Measurements from ENCODE around the gene ATP11A.

ATP11A gene

GRCh38 chr13:112711528-112712265 lies 21.9 kb downstream of the ATP11A start:
- no peak for DNase-seq

DNA sequence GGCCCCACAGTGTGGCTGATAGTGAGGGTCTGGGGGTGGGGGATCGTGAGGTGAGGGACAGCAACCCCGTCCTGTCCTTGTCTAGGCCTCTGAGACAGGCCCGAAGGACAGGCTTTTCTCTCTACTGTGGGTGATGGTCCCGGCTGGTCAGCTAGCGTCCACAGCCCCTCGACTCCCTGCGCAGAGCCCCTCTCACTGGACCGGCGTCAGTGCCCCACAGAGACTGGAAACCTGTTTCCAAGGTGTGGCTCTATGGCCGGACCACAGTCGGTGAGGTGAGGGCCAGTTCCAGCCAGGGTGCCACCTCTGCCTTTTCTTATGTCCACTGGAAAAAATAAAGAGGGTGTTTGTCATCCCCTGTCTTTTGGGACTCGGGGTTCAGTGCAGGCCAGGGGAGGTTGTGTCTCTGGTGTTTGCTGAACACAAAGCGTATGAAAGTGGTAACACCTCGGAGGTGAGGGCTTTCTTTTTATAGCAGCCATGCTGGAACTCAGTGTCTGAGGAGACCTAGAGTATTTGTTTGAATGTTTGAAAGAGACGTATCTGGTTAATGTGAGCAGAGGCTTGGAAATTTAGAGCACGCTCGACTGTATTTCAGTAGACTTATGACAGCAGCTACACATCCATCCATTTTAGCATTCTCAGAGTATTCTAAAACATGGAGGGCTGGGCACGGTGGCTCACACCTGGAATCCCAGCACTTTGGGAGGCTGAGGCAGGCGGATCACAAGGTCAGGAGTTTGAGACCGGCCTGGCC lies 22.8 kb downstream of the ATP11A start:
- DNase-seq: no peak

DNA sequence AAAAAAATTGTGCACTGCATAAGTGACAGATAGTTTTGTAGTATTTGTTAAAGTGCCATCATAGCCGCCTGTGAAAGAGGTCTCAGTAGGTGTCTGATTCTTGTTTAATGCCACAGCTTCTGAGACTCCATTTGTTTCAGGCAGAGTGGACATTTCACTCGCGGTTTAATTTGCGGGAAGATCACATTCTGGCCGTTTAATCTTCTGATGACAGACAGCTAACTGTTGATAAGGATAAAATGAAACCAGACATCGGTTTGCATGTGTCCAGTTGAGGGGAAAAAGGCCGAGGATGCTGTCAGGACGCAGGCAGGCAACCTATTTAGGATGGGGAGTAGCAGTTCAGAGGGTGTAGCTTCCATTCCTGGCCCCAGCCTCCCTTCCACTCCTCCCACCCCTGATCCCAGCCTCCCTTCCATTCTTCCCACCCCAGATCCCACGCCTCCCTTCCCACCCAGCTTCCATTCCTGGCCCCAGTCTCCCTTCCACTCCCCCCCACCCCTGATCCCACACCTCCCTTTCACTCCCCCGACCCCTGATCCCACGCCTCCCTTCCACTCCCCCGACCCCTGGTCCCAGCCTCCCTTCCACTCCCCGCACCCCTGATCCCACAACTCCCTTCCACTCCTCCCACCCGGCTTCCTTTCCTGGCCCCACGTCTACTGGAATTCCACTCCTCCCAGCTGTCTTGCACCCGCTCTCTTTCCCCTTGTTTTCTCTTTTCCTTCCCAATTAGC lies 23.8 kb downstream of the ATP11A start:
- no peak for DNase-seq

DNA sequence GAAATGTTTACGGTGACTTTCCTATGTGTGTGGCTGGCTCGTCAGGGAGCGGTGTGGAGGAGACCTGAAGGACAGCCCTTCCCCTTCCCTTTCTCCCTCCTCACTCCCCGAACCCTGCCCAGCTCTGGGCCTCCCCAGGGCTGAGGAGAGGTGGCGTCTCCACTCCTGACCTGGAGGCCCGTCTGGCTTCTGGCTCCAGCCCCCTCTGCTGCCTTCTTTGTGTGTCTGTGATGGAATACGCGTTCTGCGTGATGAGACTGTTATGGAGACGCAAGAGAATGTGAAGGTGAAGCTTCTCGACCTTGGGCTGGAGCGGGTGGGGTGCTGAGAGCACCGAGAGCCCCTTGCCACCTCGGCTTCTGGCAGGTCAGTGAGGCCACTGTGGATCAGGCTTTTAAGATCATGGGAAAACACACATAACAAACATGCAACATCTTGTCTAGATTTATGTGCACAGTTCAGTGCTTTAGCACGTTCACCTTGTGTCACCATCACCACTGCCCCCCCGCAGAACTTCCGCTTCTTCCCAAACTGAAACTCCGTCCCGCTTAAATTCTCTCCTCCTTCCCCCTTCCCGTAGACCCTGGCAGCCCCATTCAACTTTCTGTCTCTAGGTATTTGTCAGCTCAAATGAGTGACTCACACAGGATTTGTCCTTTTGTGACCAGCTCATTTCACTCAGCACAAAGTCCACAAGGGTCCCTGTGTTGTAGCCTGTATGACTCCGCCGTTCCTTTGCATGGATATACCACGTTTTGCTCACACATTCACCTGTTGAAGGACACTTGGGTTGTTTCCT lies 24.7 kb downstream of the ATP11A start:
- no peak for DNase-seq

DNA sequence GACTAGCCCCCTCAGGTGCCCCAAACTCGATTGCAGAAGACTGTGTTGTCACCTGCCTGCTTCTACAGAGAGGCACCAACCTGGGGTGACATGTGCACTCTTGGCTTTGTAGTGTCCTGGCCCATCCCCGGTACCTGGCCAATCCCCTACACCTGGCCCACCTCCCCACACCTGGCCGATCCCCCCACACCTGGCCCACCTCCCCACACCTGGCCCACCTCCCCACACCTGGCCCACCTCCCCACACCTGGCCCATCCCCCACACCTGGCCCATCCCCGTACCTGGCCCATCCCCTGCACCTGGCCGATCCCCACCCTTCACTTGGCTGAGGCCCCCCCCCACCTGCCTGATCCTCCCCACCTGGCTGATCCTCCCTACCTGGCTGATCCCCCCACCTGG lies 25.4 kb downstream of the ATP11A start:
- DNase-seq: no peak

GRCh38 chr13:112715715-112716460 lies 26.1 kb downstream of the ATP11A start:
- DNase-seq: no peak

DNA sequence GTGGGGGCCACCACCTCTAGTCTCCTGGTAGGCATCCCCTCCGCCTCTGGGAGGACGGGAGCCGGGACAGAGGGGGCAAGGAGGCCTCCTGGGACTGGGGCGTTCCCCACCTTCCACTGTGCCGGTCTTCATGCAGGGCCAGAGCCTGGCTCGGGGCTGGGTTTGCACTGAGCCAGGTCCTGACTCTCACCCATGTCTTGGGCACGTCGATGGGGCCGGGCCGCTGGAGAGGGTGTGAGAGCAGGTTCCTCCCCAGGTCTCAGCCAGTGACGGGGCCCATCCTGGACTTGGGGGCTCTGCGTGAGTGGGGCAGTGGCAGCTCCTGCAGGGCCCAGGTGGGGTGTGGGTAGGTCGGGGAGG lies 26.6 kb downstream of the ATP11A start:
- no peak for DNase-seq

DNA sequence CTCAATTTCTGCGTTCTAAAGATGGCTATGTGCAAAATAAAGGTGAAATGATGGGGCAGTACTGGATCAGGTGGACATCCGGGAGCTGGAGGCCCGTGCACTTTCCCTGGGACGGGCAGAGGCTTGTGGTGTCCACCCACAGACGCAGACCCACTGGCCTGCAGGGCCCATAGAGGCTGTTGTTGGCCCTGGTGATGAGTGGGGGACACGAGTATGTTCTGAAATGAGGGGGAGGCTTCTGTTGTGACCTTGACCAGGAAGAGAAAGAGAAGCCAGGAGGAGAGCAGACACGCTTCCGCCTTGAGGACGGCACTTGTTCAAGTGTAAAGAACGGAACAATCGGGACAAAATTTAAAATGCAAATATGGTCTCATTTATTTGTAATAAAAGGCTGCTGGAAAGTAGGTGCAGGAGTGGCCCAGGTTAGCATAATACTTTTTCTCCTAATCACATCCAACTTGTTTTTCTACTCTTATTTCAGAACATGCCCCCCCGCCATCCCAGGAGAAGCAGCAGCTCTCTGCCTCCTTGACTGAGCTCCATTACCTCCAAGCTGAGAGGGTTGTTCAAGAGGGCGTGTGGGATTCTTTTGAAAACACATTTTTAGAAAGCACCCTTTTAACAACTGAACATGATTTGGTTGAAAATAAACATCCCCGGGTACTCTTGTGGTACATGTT lies 27.1 kb downstream of the ATP11A start:
- DNase-seq: no peak

DNA sequence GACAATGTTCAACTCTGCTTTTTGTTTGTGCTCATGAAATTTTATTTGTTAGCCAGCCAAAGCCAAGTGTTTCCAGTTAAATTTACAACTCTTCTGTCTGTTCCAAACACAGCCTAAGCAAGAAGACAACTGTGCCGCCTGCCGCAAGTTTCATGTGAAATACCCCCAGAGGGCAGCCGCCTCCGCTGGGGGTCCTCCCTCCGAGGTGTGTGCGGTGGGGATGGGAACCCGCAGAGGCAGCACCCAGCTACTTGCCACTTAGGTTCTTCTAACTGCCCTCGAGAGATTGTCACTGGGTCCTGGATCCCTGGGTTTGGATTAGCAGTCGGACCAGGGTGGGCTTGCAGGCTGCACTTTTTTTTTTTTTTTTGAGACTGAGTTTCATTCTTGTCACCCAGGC lies 28.5 kb downstream of the ATP11A start:
- DNase-seq: no peak

GRCh38 chr13:112719016-112719415 lies 29.2 kb downstream of the ATP11A start:
- DNase-seq: no peak

- DNase-seq: no peak
Measured at GRCh38 chr13:112719556-112719955, 29.7 kb downstream of the ATP11A start.

DNA sequence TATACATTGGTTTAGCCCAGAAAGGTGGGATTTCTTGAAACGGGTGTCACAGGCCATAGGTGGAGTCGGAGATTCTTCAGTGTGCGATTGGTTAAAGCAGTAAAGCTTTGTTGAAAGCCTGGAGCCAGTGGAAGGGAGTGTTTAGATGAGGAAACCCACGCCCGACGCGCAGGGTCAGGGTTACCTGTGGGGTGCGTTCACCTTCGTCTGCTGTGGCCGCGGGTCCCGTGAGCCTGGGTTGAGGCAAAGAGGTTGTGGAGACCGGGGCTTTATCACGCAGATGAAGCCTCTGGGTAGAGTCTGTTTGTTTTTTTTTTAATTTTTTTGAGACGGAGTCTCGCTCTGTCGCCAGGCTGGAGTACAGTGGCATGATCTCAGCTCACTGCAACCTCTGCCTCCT lies 30.4 kb downstream of the ATP11A start:
- DNase-seq: no peak

DNA sequence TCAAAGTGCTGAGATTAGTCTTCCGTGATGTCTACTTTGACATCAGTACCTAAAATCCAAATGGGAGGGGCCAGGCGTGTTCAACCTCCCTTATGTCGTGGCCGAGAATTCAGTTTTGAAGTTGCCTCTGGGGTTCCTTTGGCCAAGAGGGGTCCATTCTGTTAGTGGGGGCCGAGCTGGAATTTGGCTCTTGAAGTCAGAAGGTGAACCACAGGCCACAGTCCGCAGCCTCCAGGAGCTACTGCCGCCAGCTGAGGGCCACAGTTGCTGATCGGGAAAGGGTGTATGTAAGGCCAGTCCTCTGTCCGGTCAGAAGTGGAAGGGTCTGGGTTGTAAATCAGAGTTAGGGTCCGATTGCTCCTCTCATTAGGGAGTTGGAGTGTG lies 31.0 kb downstream of the ATP11A start:
- no peak for DNase-seq

- DNase-seq: no peak
Measured at GRCh38 chr13:112721198-112722104, 31.6 kb downstream of the ATP11A start.

DNA sequence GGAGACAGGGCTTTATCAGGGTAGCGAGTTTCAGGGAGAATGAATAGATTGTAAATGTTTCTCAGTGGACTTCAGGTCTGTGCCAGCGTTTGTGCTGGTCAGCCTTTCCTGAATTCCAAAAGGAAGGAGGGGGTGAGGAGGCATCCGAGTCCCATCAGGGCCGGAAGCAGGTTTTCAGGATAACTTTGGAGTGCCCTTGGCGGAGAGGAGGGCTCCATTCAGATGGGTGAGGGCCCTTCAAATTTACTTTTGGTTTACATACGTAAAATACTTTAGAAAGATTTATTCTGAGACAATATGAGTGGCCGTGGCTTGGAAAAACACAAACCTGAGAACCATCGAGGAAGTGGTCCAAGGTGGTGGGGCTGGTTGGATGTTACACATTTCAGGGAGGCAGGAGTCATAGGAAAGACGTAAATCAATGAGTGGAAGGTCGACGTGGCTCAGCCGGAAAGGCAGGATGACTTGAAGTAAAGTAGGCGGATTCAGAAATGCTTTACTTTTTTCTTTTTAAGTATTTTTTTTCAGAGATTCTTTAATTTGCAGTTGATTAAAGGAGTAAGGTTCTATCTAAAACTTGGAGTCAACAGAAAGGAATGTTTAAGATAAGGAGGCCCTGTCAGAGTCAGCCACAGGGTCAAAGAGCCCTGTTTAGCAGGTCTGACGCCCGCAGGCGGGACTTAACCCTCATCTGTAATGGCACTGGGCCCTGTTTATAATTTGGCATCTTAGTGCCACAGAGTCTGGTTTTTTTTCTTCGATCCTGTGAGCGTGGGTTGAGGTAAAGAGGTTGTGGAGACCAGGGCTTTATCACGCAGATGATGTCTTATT lies 32.8 kb downstream of the ATP11A start:
- DNase-seq: no peak

DNA sequence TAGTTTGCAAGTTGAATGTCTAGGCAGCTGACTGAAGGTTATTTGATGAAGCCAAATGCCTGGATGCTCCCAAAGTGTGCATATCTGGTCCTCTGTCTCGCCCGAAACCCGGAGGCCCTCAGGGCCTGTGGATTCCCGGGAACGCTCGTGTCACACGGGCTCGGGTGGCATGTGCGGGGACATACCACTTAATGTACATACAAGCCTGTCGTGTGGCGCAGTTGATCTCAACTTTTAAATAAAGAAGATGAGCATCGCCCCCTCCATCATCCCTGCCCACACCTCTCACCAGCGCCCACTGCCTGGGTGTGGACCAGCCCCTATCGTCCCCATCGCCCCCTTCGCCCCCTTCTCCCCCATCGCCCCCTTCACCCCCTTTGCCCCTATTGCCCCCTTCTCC lies 33.9 kb downstream of the ATP11A start:
- DNase-seq: no peak

- no peak for DNase-seq
Measured at GRCh38 chr13:112724788-112725345, 35.0 kb downstream of the ATP11A start.

DNA sequence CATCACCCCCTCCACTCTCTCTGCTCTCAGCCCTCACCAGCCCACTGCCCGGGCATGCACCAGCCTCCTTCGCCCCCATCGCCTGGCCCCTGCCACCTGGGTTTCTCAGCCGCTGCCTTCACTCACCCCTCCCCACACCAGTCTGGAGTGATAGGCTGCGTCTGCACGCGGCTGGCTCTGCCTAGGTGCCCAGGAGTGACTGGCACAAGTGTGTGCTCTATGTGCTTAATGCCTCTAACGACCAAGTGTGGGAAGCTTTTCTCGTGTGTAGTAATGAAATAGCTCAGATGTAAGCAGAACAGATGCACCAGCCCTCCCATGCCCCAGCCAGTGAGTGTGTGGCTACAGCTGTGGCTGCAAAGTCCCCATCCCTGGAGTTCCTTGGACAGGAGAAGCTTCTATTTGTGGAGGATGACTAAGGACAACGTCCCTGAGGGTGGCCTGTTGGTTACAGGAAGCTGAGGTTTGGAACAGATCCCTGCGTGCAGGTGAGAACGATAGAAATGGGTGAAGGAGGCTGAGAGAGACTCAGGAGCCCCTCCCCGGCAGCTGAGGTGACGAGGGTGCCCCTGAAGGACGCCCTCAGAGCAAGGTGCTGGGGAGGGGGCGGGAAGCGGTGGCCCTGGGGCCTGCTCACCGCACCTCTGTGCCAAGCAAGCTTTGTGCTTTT lies 35.6 kb downstream of the ATP11A start:
- DNase-seq: no peak

All from cerebellar nuclear complex (tissue), 1 donor.